Vagina (tissue), 2 donors: ENCODE data around the gene CD79B.

Experiments used
- CTCF ChIP-seq, 3 experiments: fragments of 450-650 bp in 2 of 3; fragments of 200-600 bp in 1 of 3; sonication (generic) in 1 of 3; IDR thresholded peaks; one replicate each; pipeline ENCODE4 v1.5.1; 2017 to 2019; ENCODE audit warnings: antibody characterized with exemption in 3 of 3, mild to moderate bottlenecking in 2 of 3, moderate library complexity in 2 of 3
- POLR2A ChIP-seq, 2 donors: fragments of 450-650 bp; IDR thresholded peaks; one replicate each; pipeline ENCODE4 v1.6.1; 2017; ENCODE audit warnings: antibody characterized with exemption in 2 of 2, mild to moderate bottlenecking in 2 of 2, moderate library complexity in 2 of 2
- POLR2AphosphoS5 ChIP-seq, 2 donors: sonication (generic); formaldehyde crosslinking; IDR thresholded peaks; one replicate each; pipeline ENCODE4 v1.9.0; 2017; ENCODE audit warnings: antibody characterized with exemption in 2 of 2, mild to moderate bottlenecking in 2 of 2, low read depth in 1 of 2; ENCODE audit not compliant: insufficient read depth in 1 of 2

GRCh38 chr17:63930951-63931575, 1.1 kb downstream of the CD79B start:
- TF ChIP-seq CTCF (IDR thresholded peaks at IDR 0.05) (no peak), POLR2A (IDR thresholded peaks at IDR 0.05) (no peak), POLR2AphosphoS5 (IDR thresholded peaks at IDR 0.05; ENCODE audit: insufficient read depth in 1 of 2, low read depth in 1 of 2) (no peak)
